Mucosa of stomach (tissue), 1 donor: ENCODE measurements around the gene CABP4.
A peak's percentile ranks its signal among the peaks of the same experiment; 100 is the strongest.
"Not testable (repeated sequence)": the region's sequence is repeated elsewhere in the genome, so short reads cannot be mapped to it uniquely, and the experiment has no call there.

Experiments used
- H3K27me3 ChIP-seq: one replicate; pipeline ENCODE4 v1.7.0; 2013; ENCODE audit warnings: mild to moderate bottlenecking, low read length; ENCODE audit not compliant: control insufficient read depth, insufficient read depth
- H3K36me3 ChIP-seq: one replicate; pipeline ENCODE4 v1.7.0; 2013; ENCODE audit warnings: low read length; ENCODE audit not compliant: control insufficient read depth, insufficient read depth
- H3K4me1 ChIP-seq: one replicate; pipeline ENCODE4 v1.7.0; 2013; ENCODE audit warnings: mild to moderate bottlenecking, low read length; ENCODE audit not compliant: control insufficient read depth, insufficient read depth
- H3K4me3 ChIP-seq: one replicate; pipeline ENCODE4 v1.7.0; 2013; ENCODE audit warnings: low read length
- H3K9ac ChIP-seq: one replicate; pipeline ENCODE4 v1.7.0; 2013; ENCODE audit warnings: mild to moderate bottlenecking, low read length, moderate library complexity
- H3K9me3 ChIP-seq: one replicate; pipeline ENCODE4 v1.7.0; 2013; ENCODE audit warnings: mild to moderate bottlenecking, low read length, moderate library complexity; ENCODE audit not compliant: control insufficient read depth
- donor health status: Pancreatic carcinoma.

Gene CABP4

DNA sequence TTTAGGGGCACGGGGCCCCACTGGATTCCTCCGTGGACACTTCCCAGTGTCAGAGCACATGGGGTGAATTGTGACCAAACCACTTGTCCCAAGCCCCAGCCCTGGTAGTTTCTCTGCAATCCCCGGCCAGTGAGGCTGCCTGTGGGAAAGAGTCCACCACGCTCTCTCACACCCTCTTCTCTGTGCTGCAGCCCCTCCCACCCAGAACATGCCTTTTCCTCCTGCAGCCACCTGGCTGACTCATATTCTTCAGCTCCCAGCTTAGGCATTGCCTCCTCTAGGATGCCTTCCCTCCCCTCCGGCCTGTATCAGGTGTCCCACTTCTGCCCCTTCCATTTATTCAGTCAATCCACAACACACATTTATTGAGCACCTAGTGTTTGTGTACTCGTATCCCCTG, 32.3 kb upstream of the CABP4 start:
- Histone ChIP-seq H3K4me3 (no peak overlapping the region), H3K9me3 (no peaks in the 10 kb centered on the region), H3K4me1 (peaks cover 20% of the 10 kb centered on the region), H3K27me3 (no peaks in the 10 kb centered on the region), H3K9ac (no peak overlapping the region), H3K36me3 (no peaks in the 10 kb centered on the region)

DNA sequence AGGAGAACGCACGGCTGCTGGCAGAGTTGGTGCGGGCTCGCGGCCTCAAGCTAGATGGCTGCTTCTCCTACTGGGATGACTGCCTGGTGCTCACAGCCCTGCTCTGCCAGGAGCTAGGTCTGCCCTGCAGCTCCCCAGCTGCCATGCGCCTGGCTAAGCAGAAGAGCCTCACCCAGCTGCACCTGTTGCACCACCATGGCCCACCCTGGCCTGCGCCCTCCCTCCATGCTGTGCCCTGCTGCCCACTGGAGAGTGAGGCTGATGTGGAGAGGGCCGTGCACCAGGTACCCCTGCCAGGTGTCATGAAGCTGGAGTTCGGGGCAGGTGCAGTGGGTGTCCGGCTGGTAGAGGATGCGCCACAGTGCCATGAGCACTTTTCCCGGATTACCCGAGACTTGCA, 31.7 kb upstream of the CABP4 start:
- Histone ChIP-seq H3K36me3 (no peaks in the 10 kb centered on the region), H3K4me1 (peaks cover 20% of the 10 kb centered on the region), H3K27me3 (no peaks in the 10 kb centered on the region), H3K9me3 (no peaks in the 10 kb centered on the region), H3K4me3 (no peak overlapping the region), H3K9ac (no peak overlapping the region)

DNA sequence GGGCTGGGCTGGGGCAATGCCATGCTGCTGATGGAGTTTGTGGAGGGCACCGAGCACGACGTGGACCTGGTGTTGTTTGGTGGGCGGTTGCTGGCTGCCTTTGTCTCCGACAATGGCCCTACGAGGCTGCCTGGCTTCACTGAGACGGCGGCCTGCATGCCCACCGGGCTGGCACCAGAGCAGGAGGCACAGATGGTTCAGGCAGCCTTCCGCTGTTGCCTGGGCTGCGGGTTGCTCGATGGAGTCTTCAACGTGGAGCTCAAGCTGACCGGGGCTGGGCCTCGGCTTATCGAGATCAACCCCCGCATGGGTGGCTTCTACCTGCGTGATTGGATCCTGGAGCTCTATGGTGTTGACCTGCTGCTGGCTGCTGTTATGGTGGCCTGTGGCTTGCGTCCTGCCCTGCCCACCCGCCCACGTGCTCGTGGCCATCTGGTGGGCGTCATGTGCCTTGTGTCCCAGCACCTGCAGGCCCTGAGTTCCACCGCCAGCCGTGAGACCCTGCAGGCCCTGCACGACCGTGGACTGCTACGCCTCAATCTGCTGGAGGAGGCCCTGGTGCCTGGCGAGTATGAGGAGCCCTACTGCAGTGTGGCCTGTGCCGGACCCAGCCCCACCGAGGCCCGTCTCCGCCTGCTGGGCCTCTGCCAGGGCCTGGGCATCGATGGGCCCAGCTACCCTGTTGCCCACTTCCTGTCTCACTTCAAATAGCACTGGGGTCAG, 31.1 kb upstream of the CABP4 start:
- H3K4me1 ChIP-seq: peaks cover 18% of the 10 kb centered on the region

DNA sequence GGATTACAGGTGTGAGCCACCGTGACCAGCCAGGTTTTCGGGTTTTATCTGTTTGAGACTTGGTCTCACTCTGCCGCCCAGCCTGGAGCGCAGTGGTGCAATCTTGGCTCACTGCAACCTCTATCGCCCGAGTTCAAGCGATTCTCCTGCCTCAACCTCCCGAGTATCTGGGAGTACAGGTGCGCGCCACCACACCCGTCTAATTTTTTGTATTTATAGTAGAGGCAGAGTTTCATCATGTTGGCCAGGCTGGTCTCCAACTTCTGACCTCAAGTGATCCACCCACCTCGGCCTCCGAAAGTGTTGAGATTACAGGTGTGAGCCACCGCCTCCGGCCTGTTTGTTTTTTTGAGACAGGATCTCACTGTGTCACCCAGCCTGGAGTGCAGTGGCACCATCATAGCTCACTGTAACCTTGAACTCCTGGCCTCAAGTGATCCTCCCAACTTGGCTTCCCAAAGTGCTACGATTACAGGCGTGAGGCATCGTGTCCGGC, 27.7 kb upstream of the CABP4 start:
- H3K4me1 ChIP-seq: peaks cover 13% of the 10 kb centered on the region
- H3K9ac ChIP-seq: peak overlapping the region; percentile 88
- H3K9me3 ChIP-seq, H3K36me3 ChIP-seq, H3K27me3 ChIP-seq: not testable (repeated sequence)
- peak overlapping the region; percentile 74 for H3K4me3 ChIP-seq

More for the DNA sequence above, 31.1 kb upstream of the CABP4 start:
- Histone ChIP-seq H3K27me3 (no peaks in the 10 kb centered on the region), H3K9ac (no peak overlapping the region), H3K9me3 (no peaks in the 10 kb centered on the region), H3K4me3 (no peak overlapping the region), H3K36me3 (no peaks in the 10 kb centered on the region)

DNA sequence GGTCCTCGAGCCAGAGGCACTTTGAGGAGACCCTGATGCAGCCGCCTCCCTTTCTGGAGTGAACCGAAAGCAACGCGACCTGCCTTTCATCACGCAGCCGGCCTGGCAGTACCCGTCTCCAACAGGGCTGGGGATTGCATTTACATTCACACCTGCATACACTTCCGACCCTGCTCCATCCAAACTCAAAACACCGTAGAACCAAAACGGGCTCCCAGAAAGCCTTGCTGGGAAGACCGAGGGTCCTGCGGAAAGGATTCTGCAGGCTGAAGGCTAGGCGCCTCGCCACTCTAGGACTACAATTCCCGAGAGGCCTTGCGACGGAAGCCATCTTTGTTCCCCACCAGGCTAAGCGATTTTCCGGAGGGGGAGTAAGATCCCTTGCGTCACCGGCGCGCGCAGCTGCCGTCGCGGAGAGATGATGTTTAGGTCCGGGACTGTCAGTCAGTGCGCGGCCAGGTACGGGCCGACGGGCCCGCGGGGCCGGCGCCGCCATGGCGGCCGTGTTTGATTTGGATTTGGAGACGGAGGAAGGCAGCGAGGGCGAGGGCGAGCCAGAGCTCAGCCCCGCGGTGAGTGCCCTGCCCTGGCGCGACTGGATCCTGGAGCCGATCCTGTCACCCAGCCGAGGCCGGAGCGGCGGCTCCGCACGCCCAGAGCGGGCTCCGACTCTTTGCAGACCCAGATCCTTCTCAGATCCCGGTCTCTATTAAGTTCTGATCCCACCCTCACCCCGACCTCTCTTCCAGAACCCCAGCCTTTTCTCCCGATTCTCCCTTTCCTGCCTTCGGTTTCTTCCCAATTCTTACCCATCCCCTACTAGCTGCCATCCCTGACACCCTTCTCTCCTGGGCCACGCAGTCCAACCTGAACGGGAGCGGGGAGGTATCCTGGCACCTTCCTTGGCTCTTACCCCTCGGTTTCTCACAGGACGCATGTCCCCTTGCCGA, 26.8 kb upstream of the CABP4 start, which contains the start of gene RPS6KB2:
TSS of gene RPS6KB2 (plus strand) at position 443 of the 950 bp plus-strand sequence. CDS start at position 495, 52 bp downstream.
- peak within 1 kb of the TSS; percentile 88 for H3K9ac ChIP-seq
- peaks cover 6% of the 10 kb centered on the region for H3K36me3 ChIP-seq
- peak within 1 kb of the TSS; percentile 74 for H3K4me3 ChIP-seq
- peaks cover 10% of the 10 kb centered on the region for H3K4me1 ChIP-seq
- no peaks in the 10 kb centered on the region for H3K27me3 ChIP-seq
- H3K9me3 ChIP-seq: no peaks in the 10 kb centered on the region

DNA sequence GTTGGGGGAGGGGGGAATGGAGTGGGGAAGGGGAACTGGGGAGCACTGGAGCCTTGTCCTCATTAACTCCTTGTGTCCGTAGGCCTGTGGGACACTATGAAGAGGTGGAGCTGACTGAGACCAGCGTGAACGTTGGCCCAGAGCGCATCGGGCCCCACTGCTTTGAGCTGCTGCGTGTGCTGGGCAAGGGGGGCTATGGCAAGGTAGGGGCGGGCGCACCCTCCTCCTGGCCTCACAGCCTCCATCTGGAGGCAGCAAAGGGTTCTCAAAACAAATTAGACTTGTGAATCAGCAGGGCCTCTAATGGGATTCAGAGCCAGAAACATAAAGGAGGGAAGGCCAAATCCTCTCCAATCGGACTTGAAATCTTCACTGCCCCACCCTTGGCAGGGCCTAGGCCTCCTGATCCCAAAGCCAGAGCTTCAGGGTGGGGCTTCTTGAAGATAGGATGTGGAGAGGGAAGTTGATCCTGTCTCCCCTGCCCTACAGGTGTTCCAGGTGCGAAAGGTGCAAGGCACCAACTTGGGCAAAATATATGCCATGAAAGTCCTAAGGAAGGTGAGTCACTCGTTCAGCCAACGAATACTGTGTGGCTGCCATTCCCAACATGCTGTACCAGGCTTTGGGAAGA, 26.0 kb upstream of the CABP4 start:
- no peaks in the 10 kb centered on the region for H3K9me3 ChIP-seq
- H3K9ac ChIP-seq: peak overlapping the region; percentile 88
- H3K4me1 ChIP-seq: peaks cover 10% of the 10 kb centered on the region
- no peaks in the 10 kb centered on the region for H3K27me3 ChIP-seq
- H3K36me3 ChIP-seq: peaks cover 14% of the 10 kb centered on the region
- peak overlapping the region; percentile 74 for H3K4me3 ChIP-seq

DNA sequence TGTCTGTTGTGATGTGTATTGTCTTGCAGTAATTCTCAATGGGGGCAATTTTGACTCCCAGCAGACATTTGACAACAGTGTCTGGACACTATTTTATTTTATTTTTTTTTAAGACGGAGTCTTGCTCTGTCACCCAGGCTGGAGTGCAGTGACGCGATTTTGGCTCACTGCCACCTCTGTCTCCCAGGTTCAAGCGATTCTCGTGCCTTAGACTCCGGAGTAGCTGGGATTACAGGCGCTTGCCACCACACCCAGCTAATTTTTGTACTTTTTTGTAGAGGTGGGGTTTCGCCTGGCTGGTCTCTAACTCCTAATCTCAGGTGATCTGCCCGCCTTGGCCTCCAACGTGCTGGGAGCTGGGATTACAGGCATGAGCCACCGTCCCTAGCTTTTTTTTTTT, 25.4 kb upstream of the CABP4 start:
- Histone ChIP-seq H3K4me3 (no peak overlapping the region), H3K4me1 (peaks cover 10% of the 10 kb centered on the region), H3K27me3 (no peaks in the 10 kb centered on the region), H3K9ac (peak overlapping the region; percentile 88), H3K36me3 (peaks cover 20% of the 10 kb centered on the region), H3K9me3 (no peaks in the 10 kb centered on the region)

DNA sequence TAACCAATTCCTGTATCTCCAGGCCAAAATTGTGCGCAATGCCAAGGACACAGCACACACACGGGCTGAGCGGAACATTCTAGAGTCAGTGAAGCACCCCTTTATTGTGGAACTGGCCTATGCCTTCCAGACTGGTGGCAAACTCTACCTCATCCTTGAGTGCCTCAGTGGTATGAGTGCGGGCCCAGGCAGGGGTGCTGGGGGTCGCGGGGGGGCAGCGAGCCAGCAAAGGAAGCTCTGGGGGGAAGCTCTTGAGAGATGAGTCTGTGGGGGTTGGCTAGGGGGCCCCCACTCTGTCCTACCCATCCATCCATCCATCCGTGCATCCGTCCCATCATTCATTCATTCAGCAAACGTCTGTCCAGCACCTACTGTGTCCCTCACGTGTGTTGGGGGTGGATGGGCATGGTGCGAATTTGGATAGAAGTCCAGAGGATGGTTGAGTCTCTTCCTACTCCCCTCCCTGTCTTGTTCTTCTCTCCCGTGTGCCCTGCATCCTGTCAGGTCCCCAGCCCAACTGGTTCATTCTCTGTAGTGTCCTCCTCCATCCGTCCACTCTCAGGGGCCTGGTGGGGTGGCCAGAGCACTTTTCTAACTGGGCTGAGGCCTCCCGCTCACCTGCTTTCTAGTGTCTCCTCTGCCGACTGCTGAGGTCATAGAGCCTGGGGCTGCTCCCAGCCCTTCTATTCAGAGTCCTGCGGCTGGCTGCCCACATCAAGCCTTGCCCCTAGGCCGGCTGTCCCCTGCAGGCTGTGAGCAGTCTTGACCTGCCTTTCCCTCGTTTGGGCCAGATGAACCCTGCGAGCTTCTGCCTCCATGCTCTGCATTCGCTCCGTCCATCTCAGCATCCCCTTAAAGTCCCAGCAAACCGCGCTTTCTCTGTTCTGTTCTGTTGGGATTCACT, 23.6 kb upstream of the CABP4 start:
- no peaks in the 10 kb centered on the region for H3K27me3 ChIP-seq
- no peak overlapping the region for H3K4me3 ChIP-seq
- no peaks in the 10 kb centered on the region for H3K9me3 ChIP-seq
- peaks cover 13% of the 10 kb centered on the region for H3K4me1 ChIP-seq
- no peak overlapping the region for H3K9ac ChIP-seq
- peaks cover 21% of the 10 kb centered on the region for H3K36me3 ChIP-seq

DNA sequence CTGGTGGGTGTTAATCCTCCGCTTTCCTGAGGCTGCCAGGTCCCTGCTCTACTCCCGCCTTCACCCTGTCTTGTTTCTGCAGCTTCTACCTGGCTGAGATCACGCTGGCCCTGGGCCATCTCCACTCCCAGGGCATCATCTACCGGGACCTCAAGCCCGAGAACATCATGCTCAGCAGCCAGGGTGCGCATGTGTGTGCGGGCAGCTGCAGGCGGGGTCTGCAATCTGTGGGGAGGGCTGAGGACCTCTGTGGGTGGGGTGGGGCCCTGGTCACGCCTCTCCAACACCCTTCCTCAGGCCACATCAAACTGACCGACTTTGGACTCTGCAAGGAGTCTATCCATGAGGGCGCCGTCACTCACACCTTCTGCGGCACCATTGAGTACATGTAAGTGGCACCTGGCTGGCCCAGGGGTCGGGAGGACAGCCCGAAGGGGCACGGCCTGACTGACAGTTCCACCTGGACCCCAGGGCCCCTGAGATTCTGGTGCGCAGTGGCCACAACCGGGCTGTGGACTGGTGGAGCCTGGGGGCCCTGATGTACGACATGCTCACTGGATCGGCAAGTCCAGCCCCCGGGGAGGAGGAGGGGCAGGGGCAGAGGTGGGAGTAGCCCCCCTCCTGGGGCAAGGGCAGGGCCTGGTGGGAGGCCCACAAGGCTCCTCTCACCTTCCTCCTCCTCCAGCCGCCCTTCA, 22.4 kb upstream of the CABP4 start:
- Histone ChIP-seq H3K9ac (no peak overlapping the region), H3K4me3 (no peak overlapping the region), H3K36me3 (peaks cover 21% of the 10 kb centered on the region), H3K4me1 (peaks cover 13% of the 10 kb centered on the region), H3K9me3 (no peaks in the 10 kb centered on the region), H3K27me3 (no peaks in the 10 kb centered on the region)

DNA sequence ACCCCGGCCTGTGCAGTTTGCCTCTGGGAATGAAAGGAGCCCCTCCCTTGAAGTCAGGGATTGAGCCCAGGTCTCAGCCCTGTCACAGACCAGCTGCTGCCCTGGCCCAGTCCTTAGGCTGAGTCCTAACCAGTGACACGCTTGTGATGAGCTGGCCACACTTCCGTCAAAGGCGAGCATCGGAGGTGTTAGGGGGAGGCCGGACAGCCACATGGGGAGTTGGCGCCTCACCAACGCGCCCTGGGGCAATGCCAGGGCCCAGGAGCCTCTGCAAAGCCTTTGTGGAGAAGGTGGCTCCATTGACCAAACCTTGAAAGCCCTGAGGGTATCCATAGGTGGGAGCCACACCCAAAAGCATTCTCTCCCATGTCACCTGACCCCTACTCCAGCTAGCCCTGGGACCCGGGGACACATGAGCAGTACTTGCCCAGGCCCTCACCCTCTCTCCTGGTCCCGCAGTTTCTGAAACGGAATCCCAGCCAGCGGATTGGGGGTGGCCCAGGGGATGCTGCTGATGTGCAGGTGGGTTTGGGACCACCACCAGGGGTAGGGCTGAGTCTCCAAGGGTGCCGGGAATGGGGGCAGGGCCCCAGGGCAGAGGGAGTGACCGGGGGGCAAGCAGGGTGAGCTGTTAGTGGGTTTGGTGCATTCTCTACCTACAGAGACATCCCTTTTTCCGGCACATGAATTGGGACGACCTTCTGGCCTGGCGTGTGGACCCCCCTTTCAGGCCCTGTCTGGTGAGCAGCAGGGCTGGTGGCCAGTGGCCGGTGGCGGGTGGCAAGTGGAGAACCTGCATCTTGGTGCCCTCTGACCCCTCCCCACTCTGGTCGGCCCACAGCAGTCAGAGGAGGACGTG, 21.4 kb upstream of the CABP4 start:
- H3K9ac ChIP-seq: no peak overlapping the region
- H3K4me1 ChIP-seq: peaks cover 13% of the 10 kb centered on the region
- peaks cover 22% of the 10 kb centered on the region for H3K36me3 ChIP-seq
- H3K4me3 ChIP-seq: no peak overlapping the region
- no peaks in the 10 kb centered on the region for H3K27me3 ChIP-seq
- no peaks in the 10 kb centered on the region for H3K9me3 ChIP-seq
